HepG2 (cell line): ENCODE results near the gene PLEKHG4B. TPM values are rescaled to one million over a fixed set of nuclear protein-coding genes. Genes with fewer than 3 reads are reported as not detected.

Experiments used
- ATAC-seq: fragments of 200-7000 bp; cut with Tn5 transposase; 3 replicates; pipeline ENCODE4 v1.9.1; 2020; ENCODE audit warnings: mild to moderate bottlenecking, moderate library complexity
- BruUV-seq: library from RNA; stranded (reverse); fragments of 400-500 nt; replicated peaks from 2 replicates; lab custom pipeline; 2021; lab: Mats Ljungman, UMichigan
- CTCF ChIA-PET: fragments of 300-600 bp; formaldehyde crosslinking; extraction: SDS; loops from one replicate; lab custom pipeline; 2021; ENCODE audit warnings: low total read pairs, inconsistent platforms, low intra/inter-chr PET ratio; lab: Yijun Ruan, JAX
- POLR2A ChIA-PET: fragments of 350-600 bp; sonication (Branson Sonifier 250); formaldehyde crosslinking; loops from one replicate; lab custom pipeline; 2020; ENCODE audit warnings: antibody characterized with exemption, inconsistent platforms; lab: Yijun Ruan, JAX
- DNase-seq: peaks from one replicate; pipeline ENCODE4 v3.0.0-alpha.2; 2015; ENCODE audit warnings: low spot score
- FAIRE-seq: peaks from 3 replicates; lab custom pipeline; 2011; peaks lifted over from hg19 to GRCh38; lab: Jason Lieb, UNC
- H2AFZ ChIP-seq: one replicate; pipeline ENCODE4 v1.6.1; 2011; ENCODE audit warnings: low read length, inconsistent platforms
- H3K27ac ChIP-seq: fragments of 300-600 bp; 3 replicates; pipeline ENCODE4 v1.8.0; 2011; ENCODE audit warnings: mixed run types, mild to moderate bottlenecking, mixed read lengths, low read length, inconsistent platforms; ENCODE audit not compliant: insufficient read depth; ENCODE audit errors: extremely low read length
- H3K27me3 ChIP-seq, 2 experiments: fragments of 200-600 bp in 1 of 2; 2 replicates in 1 of 2; 3 replicates in 1 of 2; pipeline versions ENCODE4 v1.6.0 to v1.8.0; 2011; ENCODE audit warnings: low read length in 2 of 2, mild to moderate bottlenecking in 2 of 2, moderate library complexity in 2 of 2, inconsistent platforms in 1 of 2; ENCODE audit not compliant: insufficient read depth in 2 of 2, control insufficient read depth in 1 of 2
- H3K36me3 ChIP-seq, 2 experiments: fragments of 200-600 bp in 1 of 2; replicated peaks in 1 of 2; 2 replicates in 1 of 2; 3 replicates in 1 of 2; pipeline versions ENCODE4 v1.5.1 to v1.8.0; 2011; ENCODE audit warnings: low read length in 2 of 2, inconsistent platforms in 1 of 2; ENCODE audit not compliant: insufficient read depth in 2 of 2, control insufficient read depth in 1 of 2
- H3K4me1 ChIP-seq: 2 replicates; pipeline ENCODE4 v1.5.1; 2012; ENCODE audit warnings: low read length, inconsistent platforms; ENCODE audit not compliant: insufficient read depth
- H3K4me2 ChIP-seq: 2 replicates; pipeline ENCODE4 v1.6.0; 2011; ENCODE audit warnings: low read depth, low read length, inconsistent platforms
- H3K4me3 ChIP-seq, 3 experiments: fragments of 200-600 bp in 1 of 3; sonication (generic), shearing (Covaris generic) in 1 of 3; replicated peaks in 1 of 3; 2 replicates each; pipeline ENCODE4 v1.5.1; 2011 to 2016; ENCODE audit warnings: low read length in 3 of 3, inconsistent platforms in 2 of 3, low read depth in 2 of 3, mild to moderate bottlenecking in 2 of 3, control low read depth in 1 of 3, mixed read lengths in 1 of 3; ENCODE audit not compliant: insufficient read depth in 1 of 3
- H3K79me2 ChIP-seq: one replicate; pipeline ENCODE4 v1.6.1; 2011; ENCODE audit warnings: low read length, inconsistent platforms; ENCODE audit not compliant: insufficient read depth
- H3K9ac ChIP-seq: 2 replicates; pipeline ENCODE4 v1.6.0; 2011; ENCODE audit warnings: mild to moderate bottlenecking, low read depth, low read length, inconsistent platforms; ENCODE audit not compliant: insufficient read depth
- H3K9me3 ChIP-seq: 2 replicates; pipeline ENCODE4 v1.5.1; 2012; ENCODE audit warnings: mild to moderate bottlenecking, low read length
- H4K20me1 ChIP-seq: 2 replicates; pipeline ENCODE4 v1.6.0; 2011; ENCODE audit warnings: inconsistent platforms, mild to moderate bottlenecking, low read length, moderate library complexity; ENCODE audit not compliant: insufficient read depth
- BRCA1 ChIP-seq: sonication (generic); formaldehyde crosslinking; IDR thresholded peaks from 2 replicates; pipeline ENCODE4 v1.4.0; 2020; ENCODE audit warnings: missing genetic modification reagents
- HHEX ChIP-seq: IDR thresholded peaks from 2 replicates; pipeline ENCODE4 v1.6.1; 2016; ENCODE audit warnings: control low read depth
- TSC22D2 ChIP-seq: sonication (generic); formaldehyde crosslinking; IDR thresholded peaks from 2 replicates; pipeline ENCODE4 v1.5.1; 2020; ENCODE audit warnings: missing genetic modification reagents, mild to moderate bottlenecking, borderline replicate concordance
- YEATS2 ChIP-seq: sonication (generic); formaldehyde crosslinking; IDR thresholded peaks from 2 replicates; pipeline ENCODE4 v1.4.0; 2020; ENCODE audit warnings: missing genetic modification reagents, borderline replicate concordance
- ZNF17 ChIP-seq: sonication (generic); formaldehyde crosslinking; IDR thresholded peaks from 2 replicates; pipeline ENCODE4 v1.5.0; 2020; ENCODE audit warnings: mild to moderate bottlenecking, missing genetic modification reagents
- ZNF207 ChIP-seq: fragments of 450-650 bp; IDR thresholded peaks from 2 replicates; pipeline ENCODE4 v1.6.1; 2016; ENCODE audit warnings: antibody characterized with exemption, borderline replicate concordance
- ZNF256 ChIP-seq: sonication (generic); formaldehyde crosslinking; conservative IDR thresholded peaks from 2 replicates; pipeline ENCODE4 v1.4.0; 2020; ENCODE audit warnings: missing genetic modification reagents
- ZNF556 ChIP-seq: sonication (generic); formaldehyde crosslinking; IDR thresholded peaks from 2 replicates; pipeline ENCODE4 v1.4.0; 2020; ENCODE audit warnings: mild to moderate bottlenecking, missing genetic modification reagents, borderline replicate concordance
- ZNF570 ChIP-seq: sonication (generic); formaldehyde crosslinking; IDR thresholded peaks from 2 replicates; pipeline ENCODE4 v1.4.0; 2020; ENCODE audit warnings: mild to moderate bottlenecking, missing genetic modification reagents, borderline replicate concordance
- ZNF839 ChIP-seq: sonication (generic); formaldehyde crosslinking; IDR thresholded peaks from 2 replicates; pipeline ENCODE4 v1.4.0; 2020; ENCODE audit warnings: missing genetic modification reagents, mild to moderate bottlenecking, borderline replicate concordance
- WGBS: methylation state at CpG from one replicate; pipeline ENCODE4 v1.1.6; 2017; ENCODE audit warnings: low lambda C conversion rate; 5-methylcytosine and 5-hydroxymethylcytosine counted together
- in situ Hi-C: cut with HindIII; loops from 2 replicates; pipeline ENCODE4 v1.10.0; 2017; ENCODE audit warnings: low pct_unique_long_range_greater_than_20kb; ENCODE audit not compliant: extremely low pct_ligation_motif_present
- intact Hi-C: fragments of 100-400 bp; cut with micrococcal nuclease; formaldehyde crosslinking; loops from one replicate; pipeline ENCODE4 v1.10.0; 2022; ENCODE audit not compliant: unreplicated experiment
- polyA plus RNA-seq, 8 experiments: library from polyadenylated mRNA; depleted of rRNA in 3 of 8; stranded (reverse) in 7 of 8; unstranded in 1 of 8; fragments of >200 nt; fragmentation: Illumina TruSeq in 4 of 8; extraction: Trizol in 4 of 8; gene quantifications; 2 replicates each; pipeline versions ENCODE4 v1.2.1 to v1.2.3, GENCODE V29; 2011 to 2016; ENCODE audit warnings: low read depth in 4 of 8, missing spikeins in 1 of 8, mixed read lengths in 1 of 8; ENCODE audit not compliant: insufficient read depth in 1 of 8
- total RNA-seq, 5 experiments: library from RNA; depleted of rRNA; stranded (reverse); fragments of >200 nt; fragmentation: Illumina TruSeq; extraction: Trizol; gene quantifications; 2 replicates each; pipeline ENCODE4 v1.2.3, GENCODE V29; 2016; ENCODE audit warnings: low read depth in 1 of 5
- TF ChIP-seq, protein P1 (sequence below): IDR thresholded peaks from 2 replicates; pipeline ENCODE4 v1.6.1; 2016; ENCODE audit warnings: low read depth
- TF ChIP-seq, protein P2 (sequence below): sonication (generic); formaldehyde crosslinking; IDR thresholded peaks from 2 replicates; pipeline ENCODE4 v1.9.0; 2021; ENCODE audit warnings: mild to moderate bottlenecking, missing genetic modification reagents
- TF ChIP-seq, protein P3 (sequence below): sonication (generic); formaldehyde crosslinking; IDR thresholded peaks from 2 replicates; pipeline ENCODE4 v1.9.0; 2021; ENCODE audit warnings: missing genetic modification reagents, mild to moderate bottlenecking, borderline replicate concordance
- TF ChIP-seq, protein P4 (sequence below): sonication (generic); formaldehyde crosslinking; IDR thresholded peaks from 2 replicates; pipeline ENCODE4 v1.4.0; 2020; ENCODE audit warnings: missing genetic modification reagents

The PLEKHG4B gene
- total and polyA plus RNA-seq, 2 of the 13 experiments (the other 11 are each of a cell fraction or from before 2014, with no cell fraction given): 0.09 TPM; not detected in 1

GRCh38 chr5:130601-131131 is 38.7 kb downstream of the PLEKHG4B start:
- DNase-seq (no peak), FAIRE-seq (no peak), ATAC-seq (no peak)
- Histone ChIP-seq H3K79me2 (no peaks in the 10 kb centered on the region), H3K4me1 (no peaks in the 10 kb centered on the region), H4K20me1 (no peaks in the 10 kb centered on the region), H3K27me3 (no peaks in the 10 kb centered on the region; a peak in 1 of 5 replicates), H3K4me2 (no peak overlapping the region), H2AFZ (no peak overlapping the region), H3K4me3 (no peak overlapping the region), H3K27ac (no peak overlapping the region), H3K9ac (no peak overlapping the region), H3K9me3 (peaks cover 13% of the 10 kb centered on the region; the same call in 1 of the 2 replicates), H3K36me3 (no peaks in the 10 kb centered on the region)
- ChIA-PET CTCF (no interaction called here), POLR2A (no interaction called here)
- in situ Hi-C loops: no loop called here
- intact Hi-C loops: no loop called here
- WGBS: 4% methylated on average over 4 of the region's 4 CpGs
- no TSS peak for BruUV-seq
- TF ChIP-seq ZNF570 (CRISPR knock-in tag) (no peak), BRCA1 (no peak), ZNF556 (CRISPR knock-in tag) (no peak), TSC22D2 (CRISPR knock-in tag) (no peak), HHEX (no peak), ZNF17 (CRISPR knock-in tag) (no peak), ZNF839 (no peak), ZNF256 (CRISPR knock-in tag) (no peak), YEATS2 (no peak), ZNF207 (no peak)
- TF ChIP-seq, protein P1, sequence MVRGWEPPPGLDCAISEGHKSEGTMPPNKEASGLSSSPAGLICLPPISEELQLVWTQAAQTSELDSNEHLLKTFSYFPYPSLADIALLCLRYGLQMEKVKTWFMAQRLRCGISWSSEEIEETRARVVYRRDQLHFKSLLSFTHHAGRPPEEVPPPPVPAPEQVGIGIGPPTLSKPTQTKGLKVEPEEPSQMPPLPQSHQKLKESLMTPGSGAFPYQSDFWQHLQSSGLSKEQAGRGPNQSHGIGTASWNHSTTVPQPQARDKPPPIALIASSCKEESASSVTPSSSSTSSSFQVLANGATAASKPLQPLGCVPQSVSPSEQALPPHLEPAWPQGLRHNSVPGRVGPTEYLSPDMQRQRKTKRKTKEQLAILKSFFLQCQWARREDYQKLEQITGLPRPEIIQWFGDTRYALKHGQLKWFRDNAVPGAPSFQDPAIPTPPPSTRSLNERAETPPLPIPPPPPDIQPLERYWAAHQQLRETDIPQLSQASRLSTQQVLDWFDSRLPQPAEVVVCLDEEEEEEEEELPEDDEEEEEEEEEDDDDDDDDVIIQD (CRISPR knock-in tag): no peak
- TF ChIP-seq, protein P2, sequence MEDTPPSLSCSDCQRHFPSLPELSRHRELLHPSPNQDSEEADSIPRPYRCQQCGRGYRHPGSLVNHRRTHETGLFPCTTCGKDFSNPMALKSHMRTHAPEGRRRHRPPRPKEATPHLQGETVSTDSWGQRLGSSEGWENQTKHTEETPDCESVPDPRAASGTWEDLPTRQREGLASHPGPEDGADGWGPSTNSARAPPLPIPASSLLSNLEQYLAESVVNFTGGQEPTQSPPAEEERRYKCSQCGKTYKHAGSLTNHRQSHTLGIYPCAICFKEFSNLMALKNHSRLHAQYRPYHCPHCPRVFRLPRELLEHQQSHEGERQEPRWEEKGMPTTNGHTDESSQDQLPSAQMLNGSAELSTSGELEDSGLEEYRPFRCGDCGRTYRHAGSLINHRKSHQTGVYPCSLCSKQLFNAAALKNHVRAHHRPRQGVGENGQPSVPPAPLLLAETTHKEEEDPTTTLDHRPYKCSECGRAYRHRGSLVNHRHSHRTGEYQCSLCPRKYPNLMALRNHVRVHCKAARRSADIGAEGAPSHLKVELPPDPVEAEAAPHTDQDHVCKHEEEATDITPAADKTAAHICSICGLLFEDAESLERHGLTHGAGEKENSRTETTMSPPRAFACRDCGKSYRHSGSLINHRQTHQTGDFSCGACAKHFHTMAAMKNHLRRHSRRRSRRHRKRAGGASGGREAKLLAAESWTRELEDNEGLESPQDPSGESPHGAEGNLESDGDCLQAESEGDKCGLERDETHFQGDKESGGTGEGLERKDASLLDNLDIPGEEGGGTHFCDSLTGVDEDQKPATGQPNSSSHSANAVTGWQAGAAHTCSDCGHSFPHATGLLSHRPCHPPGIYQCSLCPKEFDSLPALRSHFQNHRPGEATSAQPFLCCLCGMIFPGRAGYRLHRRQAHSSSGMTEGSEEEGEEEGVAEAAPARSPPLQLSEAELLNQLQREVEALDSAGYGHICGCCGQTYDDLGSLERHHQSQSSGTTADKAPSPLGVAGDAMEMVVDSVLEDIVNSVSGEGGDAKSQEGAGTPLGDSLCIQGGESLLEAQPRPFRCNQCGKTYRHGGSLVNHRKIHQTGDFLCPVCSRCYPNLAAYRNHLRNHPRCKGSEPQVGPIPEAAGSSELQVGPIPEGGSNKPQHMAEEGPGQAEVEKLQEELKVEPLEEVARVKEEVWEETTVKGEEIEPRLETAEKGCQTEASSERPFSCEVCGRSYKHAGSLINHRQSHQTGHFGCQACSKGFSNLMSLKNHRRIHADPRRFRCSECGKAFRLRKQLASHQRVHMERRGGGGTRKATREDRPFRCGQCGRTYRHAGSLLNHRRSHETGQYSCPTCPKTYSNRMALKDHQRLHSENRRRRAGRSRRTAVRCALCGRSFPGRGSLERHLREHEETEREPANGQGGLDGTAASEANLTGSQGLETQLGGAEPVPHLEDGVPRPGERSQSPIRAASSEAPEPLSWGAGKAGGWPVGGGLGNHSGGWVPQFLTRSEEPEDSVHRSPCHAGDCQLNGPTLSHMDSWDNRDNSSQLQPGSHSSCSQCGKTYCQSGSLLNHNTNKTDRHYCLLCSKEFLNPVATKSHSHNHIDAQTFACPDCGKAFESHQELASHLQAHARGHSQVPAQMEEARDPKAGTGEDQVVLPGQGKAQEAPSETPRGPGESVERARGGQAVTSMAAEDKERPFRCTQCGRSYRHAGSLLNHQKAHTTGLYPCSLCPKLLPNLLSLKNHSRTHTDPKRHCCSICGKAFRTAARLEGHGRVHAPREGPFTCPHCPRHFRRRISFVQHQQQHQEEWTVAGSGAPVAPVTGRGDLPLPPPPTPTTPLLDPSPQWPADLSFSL (CRISPR knock-in tag): no peak
- TF ChIP-seq, protein P3, sequence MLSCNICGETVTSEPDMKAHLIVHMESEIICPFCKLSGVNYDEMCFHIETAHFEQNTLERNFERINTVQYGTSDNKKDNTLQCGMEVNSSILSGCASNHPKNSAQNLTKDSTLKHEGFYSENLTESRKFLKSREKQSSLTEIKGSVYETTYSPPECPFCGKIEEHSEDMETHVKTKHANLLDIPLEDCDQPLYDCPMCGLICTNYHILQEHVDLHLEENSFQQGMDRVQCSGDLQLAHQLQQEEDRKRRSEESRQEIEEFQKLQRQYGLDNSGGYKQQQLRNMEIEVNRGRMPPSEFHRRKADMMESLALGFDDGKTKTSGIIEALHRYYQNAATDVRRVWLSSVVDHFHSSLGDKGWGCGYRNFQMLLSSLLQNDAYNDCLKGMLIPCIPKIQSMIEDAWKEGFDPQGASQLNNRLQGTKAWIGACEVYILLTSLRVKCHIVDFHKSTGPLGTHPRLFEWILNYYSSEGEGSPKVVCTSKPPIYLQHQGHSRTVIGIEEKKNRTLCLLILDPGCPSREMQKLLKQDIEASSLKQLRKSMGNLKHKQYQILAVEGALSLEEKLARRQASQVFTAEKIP (CRISPR knock-in tag): no peak
- TF ChIP-seq, protein P4, sequence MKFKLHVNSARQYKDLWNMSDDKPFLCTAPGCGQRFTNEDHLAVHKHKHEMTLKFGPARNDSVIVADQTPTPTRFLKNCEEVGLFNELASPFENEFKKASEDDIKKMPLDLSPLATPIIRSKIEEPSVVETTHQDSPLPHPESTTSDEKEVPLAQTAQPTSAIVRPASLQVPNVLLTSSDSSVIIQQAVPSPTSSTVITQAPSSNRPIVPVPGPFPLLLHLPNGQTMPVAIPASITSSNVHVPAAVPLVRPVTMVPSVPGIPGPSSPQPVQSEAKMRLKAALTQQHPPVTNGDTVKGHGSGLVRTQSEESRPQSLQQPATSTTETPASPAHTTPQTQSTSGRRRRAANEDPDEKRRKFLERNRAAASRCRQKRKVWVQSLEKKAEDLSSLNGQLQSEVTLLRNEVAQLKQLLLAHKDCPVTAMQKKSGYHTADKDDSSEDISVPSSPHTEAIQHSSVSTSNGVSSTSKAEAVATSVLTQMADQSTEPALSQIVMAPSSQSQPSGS (CRISPR knock-in tag): no peak
